WTC11 (cell line): Measurements from ENCODE around the gene PKNOX1. TPM values are rescaled to one million over a fixed set of nuclear protein-coding genes. Genes with fewer than 3 reads are reported as not detected.

Experiments
- ATF1 ChIP-seq: sonication (generic); formaldehyde crosslinking; IDR thresholded peaks from 2 replicates; pipeline ENCODE4 v1.8.1; 2023; ENCODE audit warnings: mild to moderate bottlenecking, moderate library complexity, missing genetic modification reagents
- CREM ChIP-seq: sonication (generic); formaldehyde crosslinking; IDR thresholded peaks from 2 replicates; pipeline ENCODE4 v1.8.1; 2022; ENCODE audit warnings: mild to moderate bottlenecking, missing genetic modification reagents, moderate library complexity
- EMX1 ChIP-seq: fragments of 250-450 bp; sonication (Bioruptor Pico); IDR thresholded peaks from 2 replicates; pipeline ENCODE4 v1.8.0; 2021; ENCODE audit warnings: mild to moderate bottlenecking
- FOXK1 ChIP-seq: sonication (generic); formaldehyde crosslinking; IDR thresholded peaks from 2 replicates; pipeline ENCODE4 v1.8.0; 2022; ENCODE audit warnings: mild to moderate bottlenecking, moderate library complexity, missing genetic modification reagents
- GABPB1 ChIP-seq: sonication (generic); formaldehyde crosslinking; IDR thresholded peaks from 2 replicates; pipeline ENCODE4 v1.8.1; 2023; ENCODE audit warnings: mild to moderate bottlenecking, missing genetic modification reagents
- GTF2I ChIP-seq: fragments of 250-450 bp; sonication (Bioruptor Pico); conservative IDR thresholded peaks from 2 replicates; pipeline ENCODE4 v1.4.0; 2021; ENCODE audit warnings: mild to moderate bottlenecking
- JAZF1 ChIP-seq: fragments of 250-450 bp; sonication (Bioruptor Pico); IDR thresholded peaks from 2 replicates; pipeline ENCODE4 v1.9.0; 2021; ENCODE audit warnings: moderate library complexity, mild to moderate bottlenecking, inconsistent platforms
- JUN ChIP-seq: sonication (generic); formaldehyde crosslinking; IDR thresholded peaks from 2 replicates; pipeline ENCODE4 v1.8.0; 2023; ENCODE audit warnings: mild to moderate bottlenecking, missing genetic modification reagents
- KAT7 ChIP-seq: sonication (generic); formaldehyde crosslinking; IDR thresholded peaks from 2 replicates; pipeline ENCODE4 v1.8.1; 2023; ENCODE audit warnings: missing genetic modification reagents, mild to moderate bottlenecking, borderline replicate concordance
- NR2C2 ChIP-seq: sonication (generic); formaldehyde crosslinking; IDR thresholded peaks from 2 replicates; pipeline ENCODE4 v1.8.0; 2022; ENCODE audit warnings: mild to moderate bottlenecking, missing genetic modification reagents
- PRRX2 ChIP-seq: fragments of 250-450 bp; sonication (Bioruptor Pico); IDR thresholded peaks from 2 replicates; pipeline ENCODE4 v1.8.0; 2021; ENCODE audit warnings: mild to moderate bottlenecking
- SOX15 ChIP-seq: fragments of 250-450 bp; sonication (Bioruptor Pico); IDR thresholded peaks from 2 replicates; pipeline ENCODE4 v1.9.0; 2021; ENCODE audit warnings: mild to moderate bottlenecking
- ZNF396 ChIP-seq: fragments of 250-450 bp; sonication (Bioruptor Pico); IDR thresholded peaks from 2 replicates; pipeline ENCODE4 v1.8.0; 2021; ENCODE audit warnings: mild to moderate bottlenecking, moderate library complexity, borderline replicate concordance
- ZNF671 ChIP-seq: fragments of 250-450 bp; sonication (Bioruptor Pico); IDR thresholded peaks from 2 replicates; pipeline ENCODE4 v1.8.0; 2021; ENCODE audit warnings: mild to moderate bottlenecking
- total RNA-seq: library from RNA; stranded (reverse); gene quantifications from 3 replicates; pipeline ENCODE4 v1.2.3, GENCODE V29; 2021
- TF ChIP-seq, protein P1 (sequence below): fragments of 250-450 bp; sonication (Bioruptor Pico); IDR thresholded peaks from 2 replicates; pipeline ENCODE4 v1.9.0; 2021; ENCODE audit warnings: mild to moderate bottlenecking, borderline replicate concordance
- TF ChIP-seq, protein P2 (sequence below): sonication (generic); formaldehyde crosslinking; IDR thresholded peaks from 2 replicates; pipeline ENCODE4 v1.8.1; 2023; ENCODE audit warnings: mild to moderate bottlenecking, missing genetic modification reagents
- TF ChIP-seq, protein P3 (sequence below): fragments of 250-450 bp; sonication (Bioruptor Pico); IDR thresholded peaks from 2 replicates; pipeline ENCODE4 v2.1.2; 2022; ENCODE audit warnings: mild to moderate bottlenecking, moderate library complexity
- TF ChIP-seq, protein P4 (sequence below): sonication (generic); formaldehyde crosslinking; IDR thresholded peaks from 2 replicates; pipeline ENCODE4 v1.8.0; 2022; ENCODE audit warnings: mild to moderate bottlenecking, missing genetic modification reagents
- TF ChIP-seq, protein P5 (sequence below): sonication (generic); formaldehyde crosslinking; IDR thresholded peaks from 2 replicates; pipeline ENCODE4 v1.8.1; 2022; ENCODE audit warnings: low read depth, missing genetic modification reagents, borderline replicate concordance
- TF ChIP-seq, protein P6 (sequence below): sonication (generic); formaldehyde crosslinking; IDR thresholded peaks from 2 replicates; pipeline ENCODE4 v1.8.1; 2023; ENCODE audit warnings: mild to moderate bottlenecking, missing genetic modification reagents, borderline replicate concordance
- TF ChIP-seq, protein P7 (sequence below): sonication (generic); formaldehyde crosslinking; conservative IDR thresholded peaks from 2 replicates; pipeline ENCODE4 v1.8.1; 2022; ENCODE audit warnings: mild to moderate bottlenecking, missing genetic modification reagents

PKNOX1 gene
- total RNA-seq, 1 experiment from 2014 or later, result 23.0 TPM

DNA sequence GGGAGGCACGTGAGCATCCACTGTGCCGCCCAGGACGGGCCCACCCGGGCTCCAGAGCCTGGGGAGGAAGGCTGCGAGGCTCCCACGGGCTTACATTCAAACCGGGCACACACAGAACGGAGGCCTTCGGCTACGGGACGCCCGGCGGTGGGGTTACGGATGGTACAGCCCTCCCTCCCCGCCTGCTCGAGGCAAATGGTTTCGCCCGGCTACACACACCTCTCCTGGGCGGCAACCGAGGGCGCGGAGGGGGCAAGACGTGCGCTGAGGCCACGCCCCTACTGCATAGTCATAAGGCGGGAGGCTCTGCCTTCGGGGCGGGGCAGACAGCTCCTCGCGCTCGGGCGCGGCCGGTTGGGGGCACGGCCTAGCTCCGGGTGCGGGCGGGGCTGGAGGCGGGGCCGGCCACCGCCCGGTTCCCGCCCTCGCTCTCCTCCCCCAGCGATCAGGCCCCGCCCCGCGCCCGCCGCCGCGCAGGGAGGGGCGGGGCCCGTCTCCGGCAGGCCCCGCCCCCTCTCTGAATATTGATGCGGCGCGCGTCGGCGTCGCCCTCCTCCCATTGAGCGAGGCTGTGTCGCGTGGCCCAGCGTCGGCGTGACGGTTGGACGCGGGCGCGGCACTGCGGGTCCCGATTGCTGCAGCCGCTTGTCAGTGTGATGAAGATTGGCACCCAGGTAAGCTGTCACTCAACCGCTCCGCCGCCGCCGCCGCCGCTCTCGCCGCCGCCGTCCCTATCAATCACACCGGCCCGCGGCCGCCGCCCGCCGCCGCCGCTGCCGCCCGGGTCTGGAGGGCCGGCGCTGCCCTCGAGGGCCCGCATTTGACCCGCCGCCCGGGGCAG is at the start of gene PKNOX1 (continued):
- TF ChIP-seq, protein P1, sequence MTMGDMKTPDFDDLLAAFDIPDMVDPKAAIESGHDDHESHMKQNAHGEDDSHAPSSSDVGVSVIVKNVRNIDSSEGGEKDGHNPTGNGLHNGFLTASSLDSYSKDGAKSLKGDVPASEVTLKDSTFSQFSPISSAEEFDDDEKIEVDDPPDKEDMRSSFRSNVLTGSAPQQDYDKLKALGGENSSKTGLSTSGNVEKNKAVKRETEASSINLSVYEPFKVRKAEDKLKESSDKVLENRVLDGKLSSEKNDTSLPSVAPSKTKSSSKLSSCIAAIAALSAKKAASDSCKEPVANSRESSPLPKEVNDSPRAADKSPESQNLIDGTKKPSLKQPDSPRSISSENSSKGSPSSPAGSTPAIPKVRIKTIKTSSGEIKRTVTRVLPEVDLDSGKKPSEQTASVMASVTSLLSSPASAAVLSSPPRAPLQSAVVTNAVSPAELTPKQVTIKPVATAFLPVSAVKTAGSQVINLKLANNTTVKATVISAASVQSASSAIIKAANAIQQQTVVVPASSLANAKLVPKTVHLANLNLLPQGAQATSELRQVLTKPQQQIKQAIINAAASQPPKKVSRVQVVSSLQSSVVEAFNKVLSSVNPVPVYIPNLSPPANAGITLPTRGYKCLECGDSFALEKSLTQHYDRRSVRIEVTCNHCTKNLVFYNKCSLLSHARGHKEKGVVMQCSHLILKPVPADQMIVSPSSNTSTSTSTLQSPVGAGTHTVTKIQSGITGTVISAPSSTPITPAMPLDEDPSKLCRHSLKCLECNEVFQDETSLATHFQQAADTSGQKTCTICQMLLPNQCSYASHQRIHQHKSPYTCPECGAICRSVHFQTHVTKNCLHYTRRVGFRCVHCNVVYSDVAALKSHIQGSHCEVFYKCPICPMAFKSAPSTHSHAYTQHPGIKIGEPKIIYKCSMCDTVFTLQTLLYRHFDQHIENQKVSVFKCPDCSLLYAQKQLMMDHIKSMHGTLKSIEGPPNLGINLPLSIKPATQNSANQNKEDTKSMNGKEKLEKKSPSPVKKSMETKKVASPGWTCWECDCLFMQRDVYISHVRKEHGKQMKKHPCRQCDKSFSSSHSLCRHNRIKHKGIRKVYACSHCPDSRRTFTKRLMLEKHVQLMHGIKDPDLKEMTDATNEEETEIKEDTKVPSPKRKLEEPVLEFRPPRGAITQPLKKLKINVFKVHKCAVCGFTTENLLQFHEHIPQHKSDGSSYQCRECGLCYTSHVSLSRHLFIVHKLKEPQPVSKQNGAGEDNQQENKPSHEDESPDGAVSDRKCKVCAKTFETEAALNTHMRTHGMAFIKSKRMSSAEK, result no peak
- TF ChIP-seq, protein P2, sequence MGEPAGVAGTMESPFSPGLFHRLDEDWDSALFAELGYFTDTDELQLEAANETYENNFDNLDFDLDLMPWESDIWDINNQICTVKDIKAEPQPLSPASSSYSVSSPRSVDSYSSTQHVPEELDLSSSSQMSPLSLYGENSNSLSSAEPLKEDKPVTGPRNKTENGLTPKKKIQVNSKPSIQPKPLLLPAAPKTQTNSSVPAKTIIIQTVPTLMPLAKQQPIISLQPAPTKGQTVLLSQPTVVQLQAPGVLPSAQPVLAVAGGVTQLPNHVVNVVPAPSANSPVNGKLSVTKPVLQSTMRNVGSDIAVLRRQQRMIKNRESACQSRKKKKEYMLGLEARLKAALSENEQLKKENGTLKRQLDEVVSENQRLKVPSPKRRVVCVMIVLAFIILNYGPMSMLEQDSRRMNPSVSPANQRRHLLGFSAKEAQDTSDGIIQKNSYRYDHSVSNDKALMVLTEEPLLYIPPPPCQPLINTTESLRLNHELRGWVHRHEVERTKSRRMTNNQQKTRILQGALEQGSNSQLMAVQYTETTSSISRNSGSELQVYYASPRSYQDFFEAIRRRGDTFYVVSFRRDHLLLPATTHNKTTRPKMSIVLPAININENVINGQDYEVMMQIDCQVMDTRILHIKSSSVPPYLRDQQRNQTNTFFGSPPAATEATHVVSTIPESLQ (CRISPR knock-in tag), result no peak
- TF ChIP-seq FOXK1 (CRISPR knock-in tag), result no peak; the same call in 1 of the 2 replicates
- no peak for TF ChIP-seq ZNF396 (CRISPR knock-in tag)
- no peak for TF ChIP-seq JUN
- TF ChIP-seq, protein P3, sequence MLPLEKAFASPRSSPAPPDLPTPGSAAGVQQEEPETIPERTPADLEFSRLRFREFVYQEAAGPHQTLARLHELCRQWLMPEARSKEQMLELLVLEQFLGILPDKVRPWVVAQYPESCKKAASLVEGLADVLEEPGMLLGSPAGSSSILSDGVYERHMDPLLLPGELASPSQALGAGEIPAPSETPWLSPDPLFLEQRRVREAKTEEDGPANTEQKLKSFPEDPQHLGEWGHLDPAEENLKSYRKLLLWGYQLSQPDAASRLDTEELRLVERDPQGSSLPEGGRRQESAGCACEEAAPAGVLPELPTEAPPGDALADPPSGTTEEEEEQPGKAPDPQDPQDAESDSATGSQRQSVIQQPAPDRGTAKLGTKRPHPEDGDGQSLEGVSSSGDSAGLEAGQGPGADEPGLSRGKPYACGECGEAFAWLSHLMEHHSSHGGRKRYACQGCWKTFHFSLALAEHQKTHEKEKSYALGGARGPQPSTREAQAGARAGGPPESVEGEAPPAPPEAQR (CRISPR knock-in tag), result 0 out of 2 replicates have a peak, but pooled peaks have one; percentile 29
- no peak for TF ChIP-seq EMX1 (CRISPR knock-in tag)
- no peak for TF ChIP-seq NR2C2
- TF ChIP-seq, protein P4, sequence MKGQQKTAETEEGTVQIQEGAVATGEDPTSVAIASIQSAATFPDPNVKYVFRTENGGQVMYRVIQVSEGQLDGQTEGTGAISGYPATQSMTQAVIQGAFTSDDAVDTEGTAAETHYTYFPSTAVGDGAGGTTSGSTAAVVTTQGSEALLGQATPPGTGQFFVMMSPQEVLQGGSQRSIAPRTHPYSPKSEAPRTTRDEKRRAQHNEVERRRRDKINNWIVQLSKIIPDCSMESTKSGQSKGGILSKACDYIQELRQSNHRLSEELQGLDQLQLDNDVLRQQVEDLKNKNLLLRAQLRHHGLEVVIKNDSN, result peak; percentile 80
- no peak for TF ChIP-seq ATF1
- TF ChIP-seq PRRX2 (CRISPR knock-in tag), result no peak
- TF ChIP-seq, protein P5, sequence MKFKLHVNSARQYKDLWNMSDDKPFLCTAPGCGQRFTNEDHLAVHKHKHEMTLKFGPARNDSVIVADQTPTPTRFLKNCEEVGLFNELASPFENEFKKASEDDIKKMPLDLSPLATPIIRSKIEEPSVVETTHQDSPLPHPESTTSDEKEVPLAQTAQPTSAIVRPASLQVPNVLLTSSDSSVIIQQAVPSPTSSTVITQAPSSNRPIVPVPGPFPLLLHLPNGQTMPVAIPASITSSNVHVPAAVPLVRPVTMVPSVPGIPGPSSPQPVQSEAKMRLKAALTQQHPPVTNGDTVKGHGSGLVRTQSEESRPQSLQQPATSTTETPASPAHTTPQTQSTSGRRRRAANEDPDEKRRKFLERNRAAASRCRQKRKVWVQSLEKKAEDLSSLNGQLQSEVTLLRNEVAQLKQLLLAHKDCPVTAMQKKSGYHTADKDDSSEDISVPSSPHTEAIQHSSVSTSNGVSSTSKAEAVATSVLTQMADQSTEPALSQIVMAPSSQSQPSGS (CRISPR knock-in tag), result no peak
- TF ChIP-seq, protein P6, sequence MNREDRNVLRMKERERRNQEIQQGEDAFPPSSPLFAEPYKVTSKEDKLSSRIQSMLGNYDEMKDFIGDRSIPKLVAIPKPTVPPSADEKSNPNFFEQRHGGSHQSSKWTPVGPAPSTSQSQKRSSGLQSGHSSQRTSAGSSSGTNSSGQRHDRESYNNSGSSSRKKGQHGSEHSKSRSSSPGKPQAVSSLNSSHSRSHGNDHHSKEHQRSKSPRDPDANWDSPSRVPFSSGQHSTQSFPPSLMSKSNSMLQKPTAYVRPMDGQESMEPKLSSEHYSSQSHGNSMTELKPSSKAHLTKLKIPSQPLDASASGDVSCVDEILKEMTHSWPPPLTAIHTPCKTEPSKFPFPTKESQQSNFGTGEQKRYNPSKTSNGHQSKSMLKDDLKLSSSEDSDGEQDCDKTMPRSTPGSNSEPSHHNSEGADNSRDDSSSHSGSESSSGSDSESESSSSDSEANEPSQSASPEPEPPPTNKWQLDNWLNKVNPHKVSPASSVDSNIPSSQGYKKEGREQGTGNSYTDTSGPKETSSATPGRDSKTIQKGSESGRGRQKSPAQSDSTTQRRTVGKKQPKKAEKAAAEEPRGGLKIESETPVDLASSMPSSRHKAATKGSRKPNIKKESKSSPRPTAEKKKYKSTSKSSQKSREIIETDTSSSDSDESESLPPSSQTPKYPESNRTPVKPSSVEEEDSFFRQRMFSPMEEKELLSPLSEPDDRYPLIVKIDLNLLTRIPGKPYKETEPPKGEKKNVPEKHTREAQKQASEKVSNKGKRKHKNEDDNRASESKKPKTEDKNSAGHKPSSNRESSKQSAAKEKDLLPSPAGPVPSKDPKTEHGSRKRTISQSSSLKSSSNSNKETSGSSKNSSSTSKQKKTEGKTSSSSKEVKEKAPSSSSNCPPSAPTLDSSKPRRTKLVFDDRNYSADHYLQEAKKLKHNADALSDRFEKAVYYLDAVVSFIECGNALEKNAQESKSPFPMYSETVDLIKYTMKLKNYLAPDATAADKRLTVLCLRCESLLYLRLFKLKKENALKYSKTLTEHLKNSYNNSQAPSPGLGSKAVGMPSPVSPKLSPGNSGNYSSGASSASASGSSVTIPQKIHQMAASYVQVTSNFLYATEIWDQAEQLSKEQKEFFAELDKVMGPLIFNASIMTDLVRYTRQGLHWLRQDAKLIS, result no peak
- no peak for TF ChIP-seq JAZF1 (CRISPR knock-in tag)
- no peak for TF ChIP-seq SOX15 (CRISPR knock-in tag)
- TF ChIP-seq CREM (CRISPR knock-in tag), result peak; percentile 70
- TF ChIP-seq GTF2I, result no peak
- TF ChIP-seq ZNF671, result no peak
- TF ChIP-seq, protein P7, sequence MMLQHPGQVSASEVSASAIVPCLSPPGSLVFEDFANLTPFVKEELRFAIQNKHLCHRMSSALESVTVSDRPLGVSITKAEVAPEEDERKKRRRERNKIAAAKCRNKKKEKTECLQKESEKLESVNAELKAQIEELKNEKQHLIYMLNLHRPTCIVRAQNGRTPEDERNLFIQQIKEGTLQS (CRISPR knock-in tag), result no peak
- TF ChIP-seq GABPB1 (CRISPR knock-in tag), result no peak
- no peak for TF ChIP-seq KAT7 (CRISPR knock-in tag)
